DND-41 (cell line): ENCODE results near the gene CPNE5.

ENCODE experiments used
- ATAC-seq: fragments of 200-7000 bp; cut with Tn5 transposase; 3 replicates; pipeline ENCODE4 v1.9.1; 2021; ENCODE audit warnings: low read depth; ENCODE audit not compliant: insufficient read depth
- DNase-seq: peaks from one replicate; pipeline ENCODE4 v3.0.0-alpha.2; 2020
- H2AFZ ChIP-seq: 2 replicates; pipeline ENCODE4 v1.6.0; 2012; ENCODE audit warnings: low read depth, low read length
- H3K27ac ChIP-seq: 2 replicates; pipeline ENCODE4 v1.5.1; 2012; ENCODE audit warnings: low read length, inconsistent platforms
- H3K27me3 ChIP-seq: fragments of 200-600 bp; sonication (generic); 2 replicates; pipeline ENCODE4 v1.6.0; 2012; ENCODE audit warnings: low read length, mild to moderate bottlenecking, inconsistent platforms; ENCODE audit not compliant: insufficient read depth, poor library complexity
- H3K36me3 ChIP-seq: 2 replicates; pipeline ENCODE4 v1.5.1; 2012; ENCODE audit warnings: low read length, inconsistent platforms; ENCODE audit not compliant: insufficient read depth
- H3K4me1 ChIP-seq: 2 replicates; pipeline ENCODE4 v1.5.1; 2012; ENCODE audit warnings: mild to moderate bottlenecking, low read length; ENCODE audit not compliant: insufficient read depth
- H3K4me2 ChIP-seq: 2 replicates; pipeline ENCODE4 v1.6.0; 2012; ENCODE audit warnings: mild to moderate bottlenecking, moderate library complexity, low read length, inconsistent platforms; ENCODE audit not compliant: insufficient read depth
- H3K4me3 ChIP-seq, 2 experiments: fragments of 200-600 bp in 1 of 2; shearing (Covaris generic) in 1 of 2; 2 replicates each; pipeline ENCODE4 v1.5.1; 2012 to 2016; ENCODE audit warnings: inconsistent platforms in 2 of 2, low read length in 2 of 2, mild to moderate bottlenecking in 2 of 2, low read depth in 1 of 2, moderate library complexity in 1 of 2
- H3K79me2 ChIP-seq: 2 replicates; pipeline ENCODE4 v1.6.0; 2012; ENCODE audit warnings: low read length, inconsistent platforms; ENCODE audit not compliant: insufficient read depth
- H3K9ac ChIP-seq: 2 replicates; pipeline ENCODE4 v1.6.0; 2012; ENCODE audit warnings: low read depth, mild to moderate bottlenecking, inconsistent platforms, low read length, moderate library complexity
- H3K9me3 ChIP-seq: 2 replicates; pipeline ENCODE4 v1.5.1; 2012; ENCODE audit warnings: low read length, moderate library complexity, mild to moderate bottlenecking, inconsistent platforms; ENCODE audit not compliant: insufficient read depth, severe bottlenecking
- H4K20me1 ChIP-seq: 2 replicates; pipeline ENCODE4 v1.6.0; 2012; ENCODE audit warnings: low read length; ENCODE audit not compliant: insufficient read depth
- CTCF ChIP-seq: IDR thresholded peaks from 2 replicates; pipeline ENCODE4 v1.5.1; 2012; ENCODE audit warnings: borderline replicate concordance, low read length, moderate library complexity, mild to moderate bottlenecking; ENCODE audit not compliant: poor library complexity, severe bottlenecking; ENCODE audit errors: extremely low read depth
- EZH2 ChIP-seq: IDR thresholded peaks from 3 replicates; pipeline ENCODE4 v1.6.1; 2012; ENCODE audit warnings: borderline replicate concordance, low read depth, mild to moderate bottlenecking, moderate library complexity, low read length, inconsistent platforms; ENCODE audit not compliant: severe bottlenecking

The CPNE5 gene

GRCh38 chr6:36803482-36803881 is 35.8 kb downstream of the CPNE5 start:
- Histone ChIP-seq H3K4me2 (no peak overlapping the region), H3K27ac (no peak overlapping the region), H3K27me3 (no peaks in the 10 kb centered on the region), H3K9ac (no peak overlapping the region), H3K4me3 (no peak overlapping the region), H3K79me2 (no peaks in the 10 kb centered on the region), H3K9me3 (no peaks in the 10 kb centered on the region), H3K4me1 (no peaks in the 10 kb centered on the region), H4K20me1 (no peaks in the 10 kb centered on the region), H2AFZ (no peak overlapping the region), H3K36me3 (no peaks in the 10 kb centered on the region)
- no peak for TF ChIP-seq CTCF
- TF ChIP-seq EZH2: no peak
- ATAC-seq (no peak), DNase-seq (no peak)

- TF ChIP-seq EZH2: no peak
- TF ChIP-seq CTCF: no peak
- Histone ChIP-seq H3K9me3 (no peaks in the 10 kb centered on the region), H3K4me2 (no peak overlapping the region), H3K4me3 (no peak overlapping the region), H3K27me3 (no peaks in the 10 kb centered on the region), H4K20me1 (no peaks in the 10 kb centered on the region), H3K4me1 (no peaks in the 10 kb centered on the region), H3K27ac (no peak overlapping the region), H3K36me3 (no peaks in the 10 kb centered on the region), H3K79me2 (no peaks in the 10 kb centered on the region), H3K9ac (no peak overlapping the region), H2AFZ (no peak overlapping the region)
- DNase-seq (no peak), ATAC-seq (no peak)
These were observed 38.8 kb downstream of the CPNE5 start for GRCh38 chr6:36800223-36801076.

- Histone ChIP-seq H3K79me2 (no peaks in the 10 kb centered on the region), H3K9ac (no peak overlapping the region), H2AFZ (no peak overlapping the region), H3K36me3 (no peaks in the 10 kb centered on the region), H4K20me1 (no peaks in the 10 kb centered on the region), H3K27me3 (no peaks in the 10 kb centered on the region), H3K4me3 (no peak overlapping the region), H3K9me3 (no peaks in the 10 kb centered on the region), H3K27ac (no peak overlapping the region), H3K4me1 (no peaks in the 10 kb centered on the region), H3K4me2 (no peak overlapping the region)
- DNase-seq: no peak
- TF ChIP-seq EZH2: no peak
- no peak for TF ChIP-seq CTCF
- ATAC-seq: no peak
These were observed 40.4 kb downstream of the CPNE5 start for GRCh38 chr6:36798852-36799251.

GRCh38 chr6:36797653-36798052 is 41.6 kb downstream of the CPNE5 start:
- Histone ChIP-seq H3K4me2 (no peak overlapping the region), H3K27me3 (no peaks in the 10 kb centered on the region), H3K4me3 (no peak overlapping the region), H3K4me1 (no peaks in the 10 kb centered on the region), H2AFZ (no peak overlapping the region), H3K36me3 (no peaks in the 10 kb centered on the region), H3K9ac (no peak overlapping the region), H3K9me3 (no peaks in the 10 kb centered on the region), H3K79me2 (no peaks in the 10 kb centered on the region), H3K27ac (no peak overlapping the region), H4K20me1 (no peaks in the 10 kb centered on the region)
- DNase-seq: no peak
- TF ChIP-seq CTCF: no peak
- no peak for TF ChIP-seq EZH2
- no peak for ATAC-seq
